ENCODE data around the gene DDX47. TPM values are rescaled to one million over a fixed set of nuclear protein-coding genes. Genes with fewer than 3 reads are reported as not detected.

Gene DDX47
- polyA plus RNA-seq, 1 experiment: 113 TPM

GRCh38 chr12:12788675-12789368 lies 24.3 kb upstream of the DDX47 start:
- Histone ChIP-seq H3K27ac (ENCODE audit: low read depth, low read length) (no peak overlapping the region), H3K27me3 (ENCODE audit: control insufficient read depth, insufficient read depth, low read length) (no peaks in the 10 kb centered on the region), H3K4me3 (ENCODE audit: low read depth, low read length) (no peak overlapping the region), H3K9me3 (ENCODE audit: control insufficient read depth, insufficient read depth, low read length) (peaks cover 6% of the 10 kb centered on the region; the same call in 1 of the 2 replicates)
- ChIA-PET CTCF (interaction anchor here (0.6 to 4.7 kb wide), 34 partner anchors 9 to 751 kb away, joined by 3 to 33 read pairs (median 4); partner anchors contain the start of genes DDX47 and GPRC5A), POLR2A (interaction anchor here (0.6 to 0.7 kb wide), 2 partner anchors 9 to 407 kb away, joined by 3 to 4 read pairs; partner anchors contain the start of gene EMP1)
- peak; percentile 59 for DNase-seq (ENCODE audit: low read depth, low spot score)
- TF ChIP-seq, protein P1, sequence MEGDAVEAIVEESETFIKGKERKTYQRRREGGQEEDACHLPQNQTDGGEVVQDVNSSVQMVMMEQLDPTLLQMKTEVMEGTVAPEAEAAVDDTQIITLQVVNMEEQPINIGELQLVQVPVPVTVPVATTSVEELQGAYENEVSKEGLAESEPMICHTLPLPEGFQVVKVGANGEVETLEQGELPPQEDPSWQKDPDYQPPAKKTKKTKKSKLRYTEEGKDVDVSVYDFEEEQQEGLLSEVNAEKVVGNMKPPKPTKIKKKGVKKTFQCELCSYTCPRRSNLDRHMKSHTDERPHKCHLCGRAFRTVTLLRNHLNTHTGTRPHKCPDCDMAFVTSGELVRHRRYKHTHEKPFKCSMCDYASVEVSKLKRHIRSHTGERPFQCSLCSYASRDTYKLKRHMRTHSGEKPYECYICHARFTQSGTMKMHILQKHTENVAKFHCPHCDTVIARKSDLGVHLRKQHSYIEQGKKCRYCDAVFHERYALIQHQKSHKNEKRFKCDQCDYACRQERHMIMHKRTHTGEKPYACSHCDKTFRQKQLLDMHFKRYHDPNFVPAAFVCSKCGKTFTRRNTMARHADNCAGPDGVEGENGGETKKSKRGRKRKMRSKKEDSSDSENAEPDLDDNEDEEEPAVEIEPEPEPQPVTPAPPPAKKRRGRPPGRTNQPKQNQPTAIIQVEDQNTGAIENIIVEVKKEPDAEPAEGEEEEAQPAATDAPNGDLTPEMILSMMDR (IDR thresholded peaks at IDR 0.05; ENCODE audit: low read depth, low read length): peak; percentile 83

DNA sequence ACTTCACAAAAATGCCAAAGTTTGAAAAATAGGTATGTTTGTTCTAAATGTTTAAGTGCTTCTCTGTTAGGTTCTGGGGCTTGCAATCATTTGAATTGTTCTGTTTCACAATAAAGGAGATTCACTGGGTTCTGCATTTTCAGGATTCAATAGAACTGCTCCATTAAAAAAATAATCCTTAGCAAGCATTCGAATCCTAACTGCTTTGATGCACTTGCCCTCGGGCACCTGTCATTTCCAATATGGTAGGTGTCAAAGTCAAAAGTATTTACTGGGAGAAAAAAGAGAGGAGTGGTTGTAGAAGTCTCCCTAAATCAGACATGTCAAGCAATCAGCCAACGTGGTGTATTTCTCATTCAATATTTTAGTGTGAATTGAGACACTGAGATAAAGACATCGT lies 22.2 kb upstream of the DDX47 start:
- Histone ChIP-seq H3K4me3 (ENCODE audit: low read depth, low read length) (no peak overlapping the region), H3K27me3 (ENCODE audit: control insufficient read depth, insufficient read depth, low read length) (no peaks in the 10 kb centered on the region), H3K27ac (ENCODE audit: low read depth, low read length) (no peak overlapping the region), H3K9me3 (ENCODE audit: control insufficient read depth, insufficient read depth, low read length) (peaks cover 6% of the 10 kb centered on the region; the same call in 1 of the 2 replicates)
- CTCF ChIA-PET: interaction anchor here (0.9 to 4.7 kb wide), 7 partner anchors 14 to 195 kb away, joined by 3 to 33 read pairs (median 13); partner anchors contain the start of gene DDX47
- POLR2A ChIA-PET: no interaction called here
- DNase-seq (ENCODE audit: low read depth, low spot score): no peak
- TF ChIP-seq, protein P1 (IDR thresholded peaks at IDR 0.05; ENCODE audit: low read depth, low read length): no peak

- no peaks in the 10 kb centered on the region for H3K27me3 ChIP-seq (ENCODE audit: control insufficient read depth, insufficient read depth, low read length)
- no peak for DNase-seq (ENCODE audit: low read depth, low spot score)
- H3K4me3 ChIP-seq (ENCODE audit: low read depth, low read length): no peak overlapping the region
- H3K27ac ChIP-seq (ENCODE audit: low read depth, low read length): peak overlapping the region; percentile 58
- peaks cover 6% of the 10 kb centered on the region; the same call in 1 of the 2 replicates for H3K9me3 ChIP-seq (ENCODE audit: control insufficient read depth, insufficient read depth, low read length)
- ChIA-PET POLR2A (interaction anchor here (1.2 kb wide), 1 partner anchor 17 kb away, joined by 7 read pairs; no protein-coding TSS in a partner anchor), CTCF (interaction anchor here (1.2 to 1.7 kb wide), 4 partner anchors 45 to 421 kb away, joined by 5 to 9 read pairs (median 6); no protein-coding TSS in a partner anchor)
- TF ChIP-seq, protein P1 (IDR thresholded peaks at IDR 0.05; ENCODE audit: low read depth, low read length): no peak
Measured at GRCh38 chr12:12791756-12792369, 21.3 kb upstream of the DDX47 start.

- H3K4me3 ChIP-seq (ENCODE audit: low read depth, low read length): no peak overlapping the region
- TF ChIP-seq, protein P1 (IDR thresholded peaks at IDR 0.05; ENCODE audit: low read depth, low read length): no peak
- H3K9me3 ChIP-seq (ENCODE audit: control insufficient read depth, insufficient read depth, low read length): peaks cover under 1% of the 10 kb centered on the region; the same call in 1 of the 2 replicates
- no peaks in the 10 kb centered on the region for H3K27me3 ChIP-seq (ENCODE audit: control insufficient read depth, insufficient read depth, low read length)
- ChIA-PET CTCF (interaction anchor here (1.2 to 1.9 kb wide), 5 partner anchors 44 to 420 kb away, joined by 5 to 9 read pairs (median 5); no protein-coding TSS in a partner anchor), POLR2A (interaction anchor here (1.2 kb wide), 1 partner anchor 16 kb away, joined by 7 read pairs; no protein-coding TSS in a partner anchor)
- DNase-seq (ENCODE audit: low read depth, low spot score): no peak
- peak overlapping the region; percentile 39 for H3K27ac ChIP-seq (ENCODE audit: low read depth, low read length)
Measured at GRCh38 chr12:12792421-12792820, 20.7 kb upstream of the DDX47 start.
